ENCODE data around the gene GPSM1.

DNA sequence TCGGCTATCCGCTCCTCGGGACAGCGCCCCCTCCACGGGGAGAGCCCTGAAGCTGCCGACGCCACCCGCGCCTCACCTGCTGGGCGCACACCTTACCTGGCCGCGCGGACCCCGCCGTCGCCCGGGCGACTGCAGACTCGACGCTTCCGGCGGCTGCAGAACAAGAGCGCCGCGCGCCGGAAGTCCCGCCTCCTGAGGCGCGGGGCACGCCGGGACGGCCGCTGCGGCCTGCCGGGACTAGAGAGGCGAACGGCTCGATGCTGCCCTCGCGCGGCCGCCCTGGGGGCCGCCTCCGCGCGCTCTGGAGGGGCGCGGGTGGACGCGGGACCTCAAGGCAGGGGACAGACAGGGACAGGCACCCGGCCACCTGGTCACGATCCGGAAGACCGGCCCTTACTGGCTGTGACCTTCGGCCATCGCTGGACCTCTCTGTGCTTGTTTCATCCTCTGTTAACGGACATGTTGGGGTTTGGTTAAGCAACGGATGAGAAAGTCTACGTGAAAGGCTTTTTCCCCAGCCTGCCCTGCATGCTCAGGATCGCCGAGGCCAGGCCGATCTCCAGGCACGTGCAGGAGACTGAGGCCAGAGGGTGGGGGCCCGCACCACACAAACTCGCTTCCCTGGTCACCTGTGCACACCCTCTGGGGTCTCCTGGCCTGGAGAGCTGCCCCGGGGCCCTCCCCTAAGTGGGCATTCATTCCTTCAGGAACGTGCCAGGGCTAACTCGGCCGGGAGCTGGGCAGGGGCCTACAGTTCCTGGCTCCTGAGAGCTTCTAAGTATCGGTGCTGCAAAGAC is 72.9 kb downstream of the GPSM1 start, which contains the start of gene SNAPC4:
- TF ChIP-seq CTCF (IDR thresholded peaks at IDR 0.05) (peak; percentile 97), POLR2A (IDR thresholded peaks at IDR 0.05) (peak; percentile 71)
